Right lobe of liver (tissue), 4 donors: ENCODE results near the gene ANKRD63.

Source experiments
- POLR2A ChIP-seq: fragments of 450-650 bp; IDR thresholded peaks from one replicate; pipeline ENCODE4 v1.6.1; 2017; ENCODE audit warnings: antibody characterized with exemption, mild to moderate bottlenecking
- TF ChIP-seq, protein P1 (sequence below), 4 donors: fragments of 200-600 bp in 3 of 4; fragments of 450-650 bp in 1 of 4; IDR thresholded peaks; one replicate each; pipeline versions ENCODE4 v1.5.1 to v1.8.0; 2016 to 2022; ENCODE audit warnings: antibody characterized with exemption in 4 of 4, mild to moderate bottlenecking in 2 of 4
- donor health status: DM: no; HTN: no; CAD: no.
- donor health status: DM: no; HTN: no; CAD: no.
- donor health status: DM: no; HTN: yes; CAD: no.

DNA sequence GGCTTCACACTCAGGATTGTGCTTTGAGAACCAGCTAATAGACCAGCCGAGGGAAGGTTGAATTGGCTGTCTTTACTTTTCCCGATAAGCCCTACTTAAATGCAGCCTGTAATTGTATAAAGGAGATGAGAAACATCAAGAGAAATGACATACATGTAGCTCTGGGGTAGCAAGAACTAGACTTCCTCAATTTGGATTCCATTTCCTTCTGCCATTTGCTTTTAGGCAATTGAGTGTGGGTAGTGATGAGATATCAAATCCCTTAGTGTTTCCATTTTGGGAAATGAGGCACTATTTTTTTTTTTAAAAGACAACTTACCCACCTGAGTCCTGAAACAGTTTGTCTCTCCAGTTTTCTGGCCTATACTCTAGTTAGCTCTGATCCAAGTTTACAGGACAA is 42.8 kb upstream of the ANKRD63 start:
- TF ChIP-seq, protein P1, sequence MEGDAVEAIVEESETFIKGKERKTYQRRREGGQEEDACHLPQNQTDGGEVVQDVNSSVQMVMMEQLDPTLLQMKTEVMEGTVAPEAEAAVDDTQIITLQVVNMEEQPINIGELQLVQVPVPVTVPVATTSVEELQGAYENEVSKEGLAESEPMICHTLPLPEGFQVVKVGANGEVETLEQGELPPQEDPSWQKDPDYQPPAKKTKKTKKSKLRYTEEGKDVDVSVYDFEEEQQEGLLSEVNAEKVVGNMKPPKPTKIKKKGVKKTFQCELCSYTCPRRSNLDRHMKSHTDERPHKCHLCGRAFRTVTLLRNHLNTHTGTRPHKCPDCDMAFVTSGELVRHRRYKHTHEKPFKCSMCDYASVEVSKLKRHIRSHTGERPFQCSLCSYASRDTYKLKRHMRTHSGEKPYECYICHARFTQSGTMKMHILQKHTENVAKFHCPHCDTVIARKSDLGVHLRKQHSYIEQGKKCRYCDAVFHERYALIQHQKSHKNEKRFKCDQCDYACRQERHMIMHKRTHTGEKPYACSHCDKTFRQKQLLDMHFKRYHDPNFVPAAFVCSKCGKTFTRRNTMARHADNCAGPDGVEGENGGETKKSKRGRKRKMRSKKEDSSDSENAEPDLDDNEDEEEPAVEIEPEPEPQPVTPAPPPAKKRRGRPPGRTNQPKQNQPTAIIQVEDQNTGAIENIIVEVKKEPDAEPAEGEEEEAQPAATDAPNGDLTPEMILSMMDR (IDR thresholded peaks at IDR 0.05) = no peak
- no peak for TF ChIP-seq POLR2A
